SU-DHL-6 (cell line): ENCODE data around the gene ITPK1.

Experiments used
- CTCF ChIP-seq: fragments of 200-600 bp; sonication (generic); IDR thresholded peaks from one replicate; pipeline ENCODE4 v1.5.1; 2017; ENCODE audit warnings: antibody characterized with exemption, mild to moderate bottlenecking, low read length, moderate library complexity; ENCODE audit not compliant: insufficient read depth, poor library complexity, severe bottlenecking
- EZH2phosphoT487 ChIP-seq: fragments of 200-600 bp; sonication (generic), shearing (Covaris generic); conservative IDR thresholded peaks from 2 replicates; pipeline ENCODE4 v1.6.1; 2018; ENCODE audit warnings: mild to moderate bottlenecking, antibody characterized with exemption, low read length, moderate library complexity, mixed read lengths

GRCh38 chr14:93067088-93067487 lies 48.6 kb downstream of the ITPK1 start:
- TF ChIP-seq CTCF: no peak
- no peak for TF ChIP-seq EZH2phosphoT487
